Measurements from ENCODE around the gene RBM22.

The RBM22 gene

GRCh38 chr5:150672237-150672883 is 28.5 kb downstream of the RBM22 start:
- no peak for DNase-seq (ENCODE audit: low read depth)

- no peak for DNase-seq (ENCODE audit: low read depth)
These were observed 29.2 kb downstream of the RBM22 start for GRCh38 chr5:150671509-150672236.

GRCh38 chr5:150670948-150671310 is 29.9 kb downstream of the RBM22 start:
- no peak for DNase-seq (ENCODE audit: low read depth)

- no peak for DNase-seq (ENCODE audit: low read depth)
These were observed 30.5 kb downstream of the RBM22 start for GRCh38 chr5:150670275-150670947.

- DNase-seq (ENCODE audit: low read depth) = no peak
These were observed 35.8 kb downstream of the RBM22 start for GRCh38 chr5:150665044-150665443.

GRCh38 chr5:150663936-150664335 is 36.9 kb downstream of the RBM22 start:
- DNase-seq (ENCODE audit: low read depth) = no peak

GRCh38 chr5:150662731-150663516 is 37.9 kb downstream of the RBM22 start:
- no peak for DNase-seq (ENCODE audit: low read depth)

GRCh38 chr5:150661821-150662596 is 38.9 kb downstream of the RBM22 start:
- DNase-seq (ENCODE audit: low read depth) = no peak

GRCh38 chr5:150661086-150661485 is 39.8 kb downstream of the RBM22 start, which contains the start of gene MYOZ3:
MYOZ3 (plus strand) TSS chr5:150661251; CDS start chr5:150662942, 1,691 bp downstream.
- DNase-seq (ENCODE audit: low read depth) = no peak

- DNase-seq (ENCODE audit: low read depth) = no peak
These were observed 40.6 kb downstream of the RBM22 start for GRCh38 chr5:150660108-150660831.

- no peak for DNase-seq (ENCODE audit: low read depth)
These were observed 41.3 kb downstream of the RBM22 start for GRCh38 chr5:150659360-150660107.

GRCh38 chr5:150658699-150659265 is 42.1 kb downstream of the RBM22 start:
- DNase-seq (ENCODE audit: low read depth) = no peak

- DNase-seq (ENCODE audit: low read depth) = no peak
These were observed 42.7 kb downstream of the RBM22 start for GRCh38 chr5:150658121-150658520.

- peak; percentile 77 for DNase-seq (ENCODE audit: low read depth)
These were observed 44.4 kb downstream of the RBM22 start for GRCh38 chr5:150656191-150657132.

- no peak for DNase-seq (ENCODE audit: low read depth)
These were observed 45.6 kb downstream of the RBM22 start for GRCh38 chr5:150655221-150655620.

GRCh38 chr5:150653762-150654556 is 46.9 kb downstream of the RBM22 start:
- no peak for DNase-seq (ENCODE audit: low read depth)

- DNase-seq (ENCODE audit: low read depth) = no peak
These were observed 47.6 kb downstream of the RBM22 start for GRCh38 chr5:150653145-150653761.

Data from activated T-helper 1 cell treated with Interleukin-2 at 50 U/mL for 16 hours (primary cell).